Endothelial cell of umbilical vein (primary cell): ENCODE data around the gene KCNH6.

Experiments used
- CTCF ChIP-seq, 2 donors: IDR thresholded peaks; 1 replicate in 1 of 2; 2 replicates in 1 of 2; pipeline ENCODE4 v1.5.1; 2011; ENCODE audit warnings: low read length in 2 of 2, mild to moderate bottlenecking in 2 of 2, moderate library complexity in 2 of 2, control low read depth in 1 of 2, inconsistent platforms in 1 of 2, low read depth in 1 of 2; ENCODE audit not compliant: insufficient read depth in 1 of 2; ENCODE audit errors: extremely low read depth in 1 of 2
- EZH2 ChIP-seq: IDR thresholded peaks from 2 replicates; pipeline ENCODE4 v1.6.1; 2012; ENCODE audit warnings: borderline replicate concordance, low read depth, mild to moderate bottlenecking, moderate library complexity, low read length, inconsistent platforms; ENCODE audit not compliant: severe bottlenecking
- GATA2 ChIP-seq: IDR thresholded peaks from 2 replicates; pipeline ENCODE4 v1.7.0; 2011; ENCODE audit warnings: low read depth, mild to moderate bottlenecking, moderate library complexity, mixed read lengths, low read length; ENCODE audit not compliant: insufficient read length, insufficient read depth
- JUN ChIP-seq: IDR thresholded peaks from 2 replicates; pipeline ENCODE4 v1.6.1; 2011; ENCODE audit warnings: borderline replicate concordance, low read depth; ENCODE audit not compliant: insufficient read length, insufficient read depth
- MAX ChIP-seq: IDR thresholded peaks from 2 replicates; pipeline ENCODE4 v1.6.1; 2011; ENCODE audit not compliant: insufficient read depth, insufficient read length
- MYC ChIP-seq: IDR thresholded peaks from one replicate; pipeline ENCODE4 v1.6.1; 2011; ENCODE audit warnings: mild to moderate bottlenecking, low read depth, low read length
- POLR2A ChIP-seq: IDR thresholded peaks from 2 replicates; pipeline ENCODE4 v1.6.1; 2012; ENCODE audit warnings: low read depth, mild to moderate bottlenecking, control low read depth, low read length
- POLR2AphosphoS5 ChIP-seq: IDR thresholded peaks from 2 replicates; pipeline ENCODE4 v1.6.1; 2012; ENCODE audit warnings: low read depth, mild to moderate bottlenecking, control low read depth, low read length, moderate library complexity; ENCODE audit not compliant: insufficient read depth

GRCh38 chr17:63537001-63537400 lies 13.8 kb downstream of the KCNH6 start:
- TF ChIP-seq CTCF (IDR thresholded peaks at IDR 0.05; ENCODE audit: extremely low read depth in 1 of 2, insufficient read depth in 1 of 2, low read depth in 1 of 2, low read length in 2 of 2) (no peak), JUN (no peak), EZH2 (no peak), GATA2 (no peak), POLR2AphosphoS5 (no peak), POLR2A (no peak), MAX (no peak), MYC (no peak)
